Measurements from ENCODE around the gene LAMA4.

DNA sequence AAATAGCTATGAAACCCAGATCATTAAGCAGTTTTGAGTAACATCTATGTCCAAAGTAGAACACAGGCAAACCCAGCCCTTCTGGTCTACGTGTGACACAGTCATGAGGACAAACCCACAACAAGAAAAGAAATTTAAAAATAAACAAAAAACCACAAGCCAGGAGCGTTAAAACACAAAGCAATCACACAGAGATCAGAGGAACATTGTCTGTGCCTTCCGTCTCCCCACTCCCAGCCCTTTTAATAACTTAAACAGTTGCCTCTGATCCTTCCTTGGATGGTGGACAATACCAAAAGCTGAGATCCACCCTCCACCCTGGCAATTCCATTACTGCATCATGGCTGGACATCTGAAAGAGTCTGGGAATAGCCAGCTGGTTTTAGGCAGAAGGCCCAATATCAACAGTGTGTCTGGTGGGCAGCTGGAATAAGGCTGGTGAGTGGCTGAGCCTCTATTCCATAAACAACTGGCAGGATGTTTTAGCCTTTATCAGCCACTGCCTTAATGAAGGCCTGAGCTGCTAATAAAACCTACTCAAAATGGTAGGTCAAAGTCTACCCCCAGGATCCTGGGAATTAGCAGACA lies 15.7 kb upstream of the LAMA4 start:
- TF ChIP-seq POLR2A (IDR thresholded peaks at IDR 0.05; ENCODE audit: low read depth) (no peak), EP300 (IDR thresholded peaks at IDR 0.05) (no peak), POLR2AphosphoS5 (IDR thresholded peaks at IDR 0.05) (no peak)
- TF ChIP-seq, protein P1, sequence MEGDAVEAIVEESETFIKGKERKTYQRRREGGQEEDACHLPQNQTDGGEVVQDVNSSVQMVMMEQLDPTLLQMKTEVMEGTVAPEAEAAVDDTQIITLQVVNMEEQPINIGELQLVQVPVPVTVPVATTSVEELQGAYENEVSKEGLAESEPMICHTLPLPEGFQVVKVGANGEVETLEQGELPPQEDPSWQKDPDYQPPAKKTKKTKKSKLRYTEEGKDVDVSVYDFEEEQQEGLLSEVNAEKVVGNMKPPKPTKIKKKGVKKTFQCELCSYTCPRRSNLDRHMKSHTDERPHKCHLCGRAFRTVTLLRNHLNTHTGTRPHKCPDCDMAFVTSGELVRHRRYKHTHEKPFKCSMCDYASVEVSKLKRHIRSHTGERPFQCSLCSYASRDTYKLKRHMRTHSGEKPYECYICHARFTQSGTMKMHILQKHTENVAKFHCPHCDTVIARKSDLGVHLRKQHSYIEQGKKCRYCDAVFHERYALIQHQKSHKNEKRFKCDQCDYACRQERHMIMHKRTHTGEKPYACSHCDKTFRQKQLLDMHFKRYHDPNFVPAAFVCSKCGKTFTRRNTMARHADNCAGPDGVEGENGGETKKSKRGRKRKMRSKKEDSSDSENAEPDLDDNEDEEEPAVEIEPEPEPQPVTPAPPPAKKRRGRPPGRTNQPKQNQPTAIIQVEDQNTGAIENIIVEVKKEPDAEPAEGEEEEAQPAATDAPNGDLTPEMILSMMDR (IDR thresholded peaks at IDR 0.05) = no peak
